Measurements from ENCODE around the gene MICAL3.
A peak's percentile ranks its signal among the peaks of the same experiment; 100 is the strongest.
"Not testable (repeated sequence)": the region's sequence is repeated elsewhere in the genome, so short reads cannot be mapped to it uniquely, and the experiment has no call there.

The MICAL3 gene

DNA sequence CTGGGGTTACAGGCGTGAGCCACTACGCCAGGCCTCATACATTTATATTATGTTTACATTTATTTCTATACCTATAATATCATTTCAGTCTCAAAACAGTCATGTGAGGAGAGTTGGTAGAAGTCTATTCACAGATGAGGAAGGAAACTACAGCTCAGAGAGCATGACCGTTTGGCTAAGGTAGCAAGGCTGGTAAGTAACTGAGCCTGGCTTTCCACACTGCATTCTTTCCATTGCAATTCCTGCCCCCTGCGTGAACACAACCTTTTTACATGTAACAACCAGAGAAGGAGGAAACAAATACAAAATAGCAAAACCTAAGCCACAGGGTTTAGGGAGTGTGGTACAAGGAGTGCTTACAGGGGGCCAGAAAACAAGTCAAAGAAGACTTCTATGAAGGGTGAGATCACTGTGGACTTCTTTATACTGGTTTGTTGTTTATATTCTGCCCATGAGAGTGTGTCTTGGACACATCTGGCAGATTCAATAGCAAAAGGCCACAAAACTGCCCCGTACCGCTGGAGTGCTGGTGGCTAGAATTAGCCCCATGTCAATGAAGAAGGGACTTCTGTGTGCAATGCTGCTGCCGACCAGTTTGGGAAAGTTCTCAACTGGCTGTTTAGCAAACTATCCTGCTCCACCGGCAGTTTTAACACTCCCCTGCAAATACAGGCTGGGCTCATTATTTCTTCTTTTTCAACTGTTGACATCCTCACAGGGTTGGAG lies 19.0 kb downstream of the MICAL3 start:
- DNase-seq (ENCODE audit: low read depth in 1 of 2, low spot score in 1 of 2), result no peak
- TF ChIP-seq POLR2AphosphoS5 (IDR thresholded peaks at IDR 0.05; ENCODE audit: low read depth), result no peak
- no peak for TF ChIP-seq GABPA (IDR thresholded peaks at IDR 0.05; ENCODE audit: low read depth)
- TF ChIP-seq SPI1 (IDR thresholded peaks at IDR 0.05; ENCODE audit: borderline replicate concordance, low read depth), result no peak
- TF ChIP-seq, protein P1, sequence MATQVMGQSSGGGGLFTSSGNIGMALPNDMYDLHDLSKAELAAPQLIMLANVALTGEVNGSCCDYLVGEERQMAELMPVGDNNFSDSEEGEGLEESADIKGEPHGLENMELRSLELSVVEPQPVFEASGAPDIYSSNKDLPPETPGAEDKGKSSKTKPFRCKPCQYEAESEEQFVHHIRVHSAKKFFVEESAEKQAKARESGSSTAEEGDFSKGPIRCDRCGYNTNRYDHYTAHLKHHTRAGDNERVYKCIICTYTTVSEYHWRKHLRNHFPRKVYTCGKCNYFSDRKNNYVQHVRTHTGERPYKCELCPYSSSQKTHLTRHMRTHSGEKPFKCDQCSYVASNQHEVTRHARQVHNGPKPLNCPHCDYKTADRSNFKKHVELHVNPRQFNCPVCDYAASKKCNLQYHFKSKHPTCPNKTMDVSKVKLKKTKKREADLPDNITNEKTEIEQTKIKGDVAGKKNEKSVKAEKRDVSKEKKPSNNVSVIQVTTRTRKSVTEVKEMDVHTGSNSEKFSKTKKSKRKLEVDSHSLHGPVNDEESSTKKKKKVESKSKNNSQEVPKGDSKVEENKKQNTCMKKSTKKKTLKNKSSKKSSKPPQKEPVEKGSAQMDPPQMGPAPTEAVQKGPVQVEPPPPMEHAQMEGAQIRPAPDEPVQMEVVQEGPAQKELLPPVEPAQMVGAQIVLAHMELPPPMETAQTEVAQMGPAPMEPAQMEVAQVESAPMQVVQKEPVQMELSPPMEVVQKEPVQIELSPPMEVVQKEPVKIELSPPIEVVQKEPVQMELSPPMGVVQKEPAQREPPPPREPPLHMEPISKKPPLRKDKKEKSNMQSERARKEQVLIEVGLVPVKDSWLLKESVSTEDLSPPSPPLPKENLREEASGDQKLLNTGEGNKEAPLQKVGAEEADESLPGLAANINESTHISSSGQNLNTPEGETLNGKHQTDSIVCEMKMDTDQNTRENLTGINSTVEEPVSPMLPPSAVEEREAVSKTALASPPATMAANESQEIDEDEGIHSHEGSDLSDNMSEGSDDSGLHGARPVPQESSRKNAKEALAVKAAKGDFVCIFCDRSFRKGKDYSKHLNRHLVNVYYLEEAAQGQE (IDR thresholded peaks at IDR 0.05; ENCODE audit: insufficient replicate concordance, low read depth), result no peak
- TF ChIP-seq, protein P2, sequence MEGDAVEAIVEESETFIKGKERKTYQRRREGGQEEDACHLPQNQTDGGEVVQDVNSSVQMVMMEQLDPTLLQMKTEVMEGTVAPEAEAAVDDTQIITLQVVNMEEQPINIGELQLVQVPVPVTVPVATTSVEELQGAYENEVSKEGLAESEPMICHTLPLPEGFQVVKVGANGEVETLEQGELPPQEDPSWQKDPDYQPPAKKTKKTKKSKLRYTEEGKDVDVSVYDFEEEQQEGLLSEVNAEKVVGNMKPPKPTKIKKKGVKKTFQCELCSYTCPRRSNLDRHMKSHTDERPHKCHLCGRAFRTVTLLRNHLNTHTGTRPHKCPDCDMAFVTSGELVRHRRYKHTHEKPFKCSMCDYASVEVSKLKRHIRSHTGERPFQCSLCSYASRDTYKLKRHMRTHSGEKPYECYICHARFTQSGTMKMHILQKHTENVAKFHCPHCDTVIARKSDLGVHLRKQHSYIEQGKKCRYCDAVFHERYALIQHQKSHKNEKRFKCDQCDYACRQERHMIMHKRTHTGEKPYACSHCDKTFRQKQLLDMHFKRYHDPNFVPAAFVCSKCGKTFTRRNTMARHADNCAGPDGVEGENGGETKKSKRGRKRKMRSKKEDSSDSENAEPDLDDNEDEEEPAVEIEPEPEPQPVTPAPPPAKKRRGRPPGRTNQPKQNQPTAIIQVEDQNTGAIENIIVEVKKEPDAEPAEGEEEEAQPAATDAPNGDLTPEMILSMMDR (IDR thresholded peaks at IDR 0.05; ENCODE audit: insufficient read depth, low read length), result no peak
- no peak overlapping the region for H3K4me3 ChIP-seq (replicated peaks; ENCODE audit: insufficient read depth, low read length)
- no peaks in the 10 kb centered on the region for H3K27me3 ChIP-seq (ENCODE audit: insufficient read depth, poor library complexity, severe bottlenecking)
- no peak overlapping the region for H3K27ac ChIP-seq (replicated peaks)

GRCh38 chr22:18001894-18002315 lies 22.5 kb downstream of the MICAL3 start:
- DNase-seq (ENCODE audit: low read depth in 1 of 2, low spot score in 1 of 2); H3K27me3 ChIP-seq (ENCODE audit: insufficient read depth, poor library complexity, severe bottlenecking): not testable (repeated sequence)
- H3K27ac ChIP-seq (replicated peaks), result peak overlapping the region; percentile 89
- peak overlapping the region; percentile 68 for H3K4me3 ChIP-seq (replicated peaks; ENCODE audit: insufficient read depth, low read length)

DNA sequence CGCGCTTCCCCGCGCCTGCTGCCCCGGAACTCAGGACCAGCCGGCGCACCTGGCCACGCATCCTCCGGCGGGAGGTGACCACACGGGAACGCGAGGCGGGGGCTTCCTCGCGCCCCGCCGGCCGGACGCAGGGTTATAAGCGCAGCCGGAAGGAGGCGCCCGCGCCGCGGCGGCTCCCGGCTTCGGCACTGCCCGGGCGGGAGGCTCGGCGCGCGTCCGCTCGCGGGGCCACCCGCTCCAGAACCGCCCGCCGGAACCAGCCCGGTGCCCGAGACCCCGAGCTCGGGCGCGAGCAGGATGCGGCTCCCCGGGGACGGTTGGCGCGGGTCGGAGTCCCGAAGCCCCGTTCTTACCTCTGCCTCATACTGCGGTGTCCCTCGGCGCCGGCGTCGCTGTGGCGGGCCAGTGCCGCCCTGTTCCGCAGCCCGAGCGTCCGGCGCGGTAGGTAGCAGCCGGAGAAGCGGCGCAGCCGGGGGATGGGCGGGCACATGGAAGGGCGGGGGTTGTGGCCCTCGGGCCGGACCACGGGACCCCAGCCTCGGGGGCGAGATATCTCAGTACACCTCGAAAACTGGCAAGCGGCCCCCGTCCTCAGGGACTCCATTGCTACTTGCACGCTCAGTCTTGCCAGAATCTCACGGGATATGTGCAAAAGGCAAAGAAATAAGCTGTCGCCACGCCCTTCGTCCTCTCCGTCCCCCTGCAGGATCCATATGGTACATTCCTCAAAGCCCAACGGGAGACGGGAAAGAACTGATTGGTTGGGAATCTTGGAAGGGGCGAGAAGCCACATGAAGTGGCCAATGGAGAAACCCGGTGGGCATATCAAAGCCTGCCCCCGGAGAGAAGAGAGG lies 23.1 kb downstream of the MICAL3 start:
- peak overlapping the region; percentile 68 for H3K4me3 ChIP-seq (replicated peaks; ENCODE audit: insufficient read depth, low read length)
- no peaks in the 10 kb centered on the region for H3K27me3 ChIP-seq (ENCODE audit: insufficient read depth, poor library complexity, severe bottlenecking)
- TF ChIP-seq POLR2AphosphoS5 (IDR thresholded peaks at IDR 0.05; ENCODE audit: low read depth) (peak; percentile 54; the same call in 1 of the 2 replicates), GABPA (IDR thresholded peaks at IDR 0.05; ENCODE audit: low read depth) (no peak), SPI1 (IDR thresholded peaks at IDR 0.05; ENCODE audit: borderline replicate concordance, low read depth) (no peak)
- TF ChIP-seq, protein P2 (IDR thresholded peaks at IDR 0.05; ENCODE audit: insufficient read depth, low read length), result peak; percentile 7
- TF ChIP-seq, protein P1 (IDR thresholded peaks at IDR 0.05; ENCODE audit: insufficient replicate concordance, low read depth), result peak; percentile 19
- H3K27ac ChIP-seq (replicated peaks), result peak overlapping the region; percentile 89
- peak; percentile 80 to 89 for DNase-seq (ENCODE audit: low read depth in 1 of 2, low spot score in 1 of 2)

DNA sequence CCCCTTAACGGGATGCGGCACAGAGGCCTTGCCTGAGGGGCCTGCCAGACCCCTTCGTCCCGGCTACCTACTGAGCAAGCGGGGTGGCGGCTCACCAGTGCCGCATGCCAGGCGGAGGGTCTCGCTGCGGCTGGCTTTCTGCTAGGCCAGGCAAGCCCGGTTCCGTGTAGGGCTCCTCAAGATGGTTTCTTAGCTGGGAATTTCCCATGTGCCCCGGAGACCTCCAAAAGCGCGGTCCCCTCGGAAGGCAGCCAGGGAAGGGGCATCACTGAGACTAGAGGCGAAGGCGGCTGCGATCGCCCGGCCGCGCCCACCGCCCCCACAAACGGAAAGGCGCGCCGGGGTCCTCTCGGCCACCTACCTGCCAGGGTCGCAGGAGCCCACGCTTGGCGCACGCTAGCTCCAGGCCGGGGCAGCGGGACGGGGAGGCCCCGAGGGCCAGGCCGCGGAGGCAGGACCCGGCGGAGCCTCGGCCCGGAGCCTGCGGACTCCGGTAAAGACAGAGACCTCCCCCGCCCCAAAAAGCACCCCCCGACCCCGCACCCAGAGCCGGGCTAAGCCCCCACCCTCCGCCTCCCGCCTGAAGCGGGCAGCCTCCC lies 23.8 kb downstream of the MICAL3 start:
- Histone ChIP-seq H3K4me3 (replicated peaks; ENCODE audit: insufficient read depth, low read length) (peak overlapping the region; percentile 68), H3K27me3 (ENCODE audit: insufficient read depth, poor library complexity, severe bottlenecking) (no peaks in the 10 kb centered on the region), H3K27ac (replicated peaks) (no peak overlapping the region)
- no peak for TF ChIP-seq SPI1 (IDR thresholded peaks at IDR 0.05; ENCODE audit: borderline replicate concordance, low read depth)
- DNase-seq (ENCODE audit: low read depth in 1 of 2, low spot score in 1 of 2), result no peak
